Activated CD8-positive, alpha-beta memory T cell treated with anti-CD3 and anti-CD28 coated beads for 48 hours (primary cell): ENCODE results near the gene VASP.

ENCODE experiments used
- DNase-seq, 3 experiments: peaks; one replicate each; pipeline ENCODE4 v3.0.0-alpha.2; 2020; ENCODE audit warnings: low read depth in 2 of 3, low spot score in 2 of 3

VASP gene

GRCh38 chr19:45506989-45507871 lies at the start of gene VASP:
Gene VASP (plus strand): TSS chr19:45507479. CDS start chr19:45507772, 293 bp downstream.
- DNase-seq: peak; percentile 72 to 83 (median 82)

- no peak for DNase-seq
Measured at GRCh38 chr19:45457776-45458175, 49.5 kb upstream of the VASP start.

GRCh38 chr19:45460807-45461347 lies 46.4 kb upstream of the VASP start:
- no peak for DNase-seq

GRCh38 chr19:45462174-45462573 lies 45.1 kb upstream of the VASP start:
- DNase-seq: no peak

GRCh38 chr19:45463241-45463640 lies 44.0 kb upstream of the VASP start:
- DNase-seq: no peak

- DNase-seq: no peak
Measured at GRCh38 chr19:45464274-45464673, 43.0 kb upstream of the VASP start.

- DNase-seq: no peak
Measured at GRCh38 chr19:45464852-45465441, 42.3 kb upstream of the VASP start.

GRCh38 chr19:45467115-45467455 lies 40.2 kb upstream of the VASP start:
- DNase-seq: no peak

- peak; percentile 85 to 96 (median 95) for DNase-seq
Measured at GRCh38 chr19:45467456-45468158, 39.7 kb upstream of the VASP start, which contains the start of gene FOSB. Gene FOSB (plus strand): TSS chr19:45467996. CDS start chr19:45468587, 591 bp downstream.

- no peak for DNase-seq
Measured at GRCh38 chr19:45468159-45468651, 39.1 kb upstream of the VASP start.

- DNase-seq: no peak
Measured at GRCh38 chr19:45468803-45469131, 38.5 kb upstream of the VASP start.

- peak; percentile 83 to 92 (median 91) for DNase-seq
Measured at GRCh38 chr19:45469132-45469944, 37.9 kb upstream of the VASP start.

GRCh38 chr19:45469945-45470761 lies 37.1 kb upstream of the VASP start:
- no peak for DNase-seq

- DNase-seq: no peak
Measured at GRCh38 chr19:45470762-45471081, 36.6 kb upstream of the VASP start.

- DNase-seq: no peak
Measured at GRCh38 chr19:45471111-45471930, 36.0 kb upstream of the VASP start.

- DNase-seq: no peak
Measured at GRCh38 chr19:45471931-45472562, 35.2 kb upstream of the VASP start.

- no peak for DNase-seq
Measured at GRCh38 chr19:45472563-45473366, 34.5 kb upstream of the VASP start.

- no peak for DNase-seq
Measured at GRCh38 chr19:45473367-45473681, 34.0 kb upstream of the VASP start.
